ENCODE measurements around the gene CRACR2B.
A peak's percentile ranks its signal among the peaks of the same experiment; 100 is the strongest.

The CRACR2B gene

DNA sequence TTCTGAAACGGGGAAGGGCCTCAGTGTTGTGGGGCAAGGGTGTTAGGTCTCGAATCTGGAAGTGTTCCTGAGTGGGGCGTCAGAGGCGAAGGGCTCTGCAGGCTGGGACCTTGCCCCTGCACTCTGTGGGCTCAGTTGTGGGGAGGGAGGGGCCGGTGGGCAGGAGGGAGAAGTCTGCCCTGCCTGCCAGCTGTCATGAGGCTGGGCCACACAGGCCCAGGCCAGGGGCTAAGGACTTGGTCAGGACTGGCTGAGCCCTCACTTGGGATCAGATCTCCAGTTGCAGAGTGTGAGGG is at the start of gene CRACR2B:
Gene CRACR2B (plus strand): TSS at position 23 of the 296 bp plus-strand sequence. CDS start 689 bp downstream, outside the sequence.
- H3K4me3 ChIP-seq (ENCODE audit: low read depth, low read length): peak within 1 kb of the TSS; percentile 70
- TF ChIP-seq, protein P1, sequence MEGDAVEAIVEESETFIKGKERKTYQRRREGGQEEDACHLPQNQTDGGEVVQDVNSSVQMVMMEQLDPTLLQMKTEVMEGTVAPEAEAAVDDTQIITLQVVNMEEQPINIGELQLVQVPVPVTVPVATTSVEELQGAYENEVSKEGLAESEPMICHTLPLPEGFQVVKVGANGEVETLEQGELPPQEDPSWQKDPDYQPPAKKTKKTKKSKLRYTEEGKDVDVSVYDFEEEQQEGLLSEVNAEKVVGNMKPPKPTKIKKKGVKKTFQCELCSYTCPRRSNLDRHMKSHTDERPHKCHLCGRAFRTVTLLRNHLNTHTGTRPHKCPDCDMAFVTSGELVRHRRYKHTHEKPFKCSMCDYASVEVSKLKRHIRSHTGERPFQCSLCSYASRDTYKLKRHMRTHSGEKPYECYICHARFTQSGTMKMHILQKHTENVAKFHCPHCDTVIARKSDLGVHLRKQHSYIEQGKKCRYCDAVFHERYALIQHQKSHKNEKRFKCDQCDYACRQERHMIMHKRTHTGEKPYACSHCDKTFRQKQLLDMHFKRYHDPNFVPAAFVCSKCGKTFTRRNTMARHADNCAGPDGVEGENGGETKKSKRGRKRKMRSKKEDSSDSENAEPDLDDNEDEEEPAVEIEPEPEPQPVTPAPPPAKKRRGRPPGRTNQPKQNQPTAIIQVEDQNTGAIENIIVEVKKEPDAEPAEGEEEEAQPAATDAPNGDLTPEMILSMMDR (IDR thresholded peaks at IDR 0.05; ENCODE audit: low read depth, low read length, missing control alignments): no peak
- no peak for DNase-seq (ENCODE audit: low read depth)

DNA sequence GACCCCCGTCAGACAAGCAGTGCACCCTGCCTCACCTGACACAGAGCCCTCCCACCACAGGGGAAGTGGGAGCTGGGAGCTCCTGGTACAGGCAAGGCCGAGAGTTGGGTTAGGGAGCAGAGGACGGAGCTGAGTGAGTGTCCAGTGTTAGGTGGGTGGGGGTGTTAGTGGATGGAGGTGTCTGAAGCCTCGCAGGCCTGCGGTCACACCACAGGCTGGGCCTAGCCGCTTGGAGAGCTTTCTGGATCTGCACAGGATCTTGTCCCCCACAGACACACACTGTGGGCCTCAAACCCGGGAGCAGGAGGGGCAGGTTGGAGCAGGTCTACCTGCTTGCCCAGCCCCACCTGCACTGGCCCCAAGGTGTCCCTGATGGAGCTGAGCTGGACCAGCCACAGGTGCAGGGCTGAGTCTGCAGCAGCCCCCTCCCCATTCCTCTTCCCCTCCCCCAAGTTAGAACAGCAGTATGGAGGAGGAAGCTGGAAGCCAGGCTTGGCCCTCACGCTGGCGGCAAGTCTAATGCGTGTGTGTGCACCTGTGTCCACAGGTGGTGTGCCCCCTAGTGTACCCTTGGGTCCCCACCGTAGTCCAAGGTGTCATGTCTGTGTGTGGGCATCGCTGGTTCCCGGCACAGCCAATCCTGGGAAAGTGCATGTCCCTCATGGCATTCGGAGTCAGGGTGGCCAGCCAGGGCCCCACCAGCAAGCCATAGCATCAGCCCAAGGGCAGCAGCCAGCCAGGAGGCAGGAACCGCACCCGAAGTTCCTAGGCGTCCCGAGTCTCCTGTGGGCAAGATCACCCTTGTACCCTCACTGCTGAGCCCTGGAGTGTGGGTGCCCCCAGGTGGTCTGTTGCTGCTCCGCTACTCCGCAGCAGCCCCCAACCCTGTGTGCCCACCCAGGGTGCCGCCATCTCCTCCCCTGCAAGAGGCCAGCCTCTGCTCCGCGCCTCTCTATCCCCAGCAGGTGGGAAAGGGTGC is 48.5 kb upstream of the CRACR2B start:
- no peak for DNase-seq (ENCODE audit: low read depth)
- H3K4me3 ChIP-seq (ENCODE audit: low read depth, low read length): no peak overlapping the region
- TF ChIP-seq, protein P1 (IDR thresholded peaks at IDR 0.05; ENCODE audit: low read depth, low read length, missing control alignments): no peak

- no peak overlapping the region for H3K4me3 ChIP-seq (ENCODE audit: low read depth, low read length)
- TF ChIP-seq, protein P1 (IDR thresholded peaks at IDR 0.05; ENCODE audit: low read depth, low read length, missing control alignments): no peak
- no peak for DNase-seq (ENCODE audit: low read depth)
These were observed 47.7 kb upstream of the CRACR2B start for GRCh38 chr11:779955-780532.

DNA sequence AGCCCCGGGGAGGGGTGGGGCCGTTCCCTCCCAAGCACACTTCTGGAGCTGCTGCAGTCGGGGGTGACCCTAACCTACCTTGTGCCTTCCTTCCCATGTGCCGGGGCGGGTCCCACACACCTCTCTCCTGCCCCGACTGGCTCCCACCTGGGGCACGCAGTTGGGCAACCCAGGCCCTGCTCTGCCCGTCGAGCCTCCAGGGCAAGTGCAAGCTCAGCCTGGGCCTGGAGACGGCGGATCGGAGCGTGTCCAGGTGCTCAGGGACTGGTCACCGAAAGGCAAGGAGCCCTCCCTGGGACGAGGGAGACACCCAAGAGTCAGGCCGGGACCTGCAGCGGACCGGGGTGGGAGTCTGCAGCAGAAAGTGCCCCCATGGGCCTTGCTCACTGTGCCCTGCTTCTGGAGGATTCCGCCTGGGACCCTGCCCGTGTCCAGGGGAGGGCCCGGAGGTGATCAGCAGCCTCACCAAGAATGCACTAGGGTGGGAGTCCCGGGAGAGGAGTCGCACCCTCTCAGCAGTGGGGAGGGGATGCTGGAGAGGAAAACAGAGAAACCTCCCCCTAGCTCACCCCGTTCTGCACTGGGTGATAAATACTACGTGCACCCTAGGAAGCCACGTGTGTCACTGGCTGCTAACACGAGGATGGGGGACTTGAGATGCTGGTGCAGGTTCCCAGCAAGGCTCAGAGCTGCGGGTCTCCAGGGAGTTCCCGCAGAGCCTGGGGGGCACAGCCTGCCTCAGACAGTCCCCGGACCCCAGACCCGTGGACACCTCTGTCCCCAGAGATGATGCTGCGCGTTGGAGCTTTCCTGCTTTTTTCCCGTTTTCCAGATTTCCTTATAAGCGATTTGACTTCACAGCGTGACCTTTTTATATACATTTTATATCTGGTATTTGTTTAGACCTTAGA is 45.2 kb upstream of the CRACR2B start:
- H3K4me3 ChIP-seq (ENCODE audit: low read depth, low read length): no peak overlapping the region
- DNase-seq (ENCODE audit: low read depth): no peak
- TF ChIP-seq, protein P1 (IDR thresholded peaks at IDR 0.05; ENCODE audit: low read depth, low read length, missing control alignments): no peak

GRCh38 chr11:783581-784015 is 44.1 kb upstream of the CRACR2B start:
- H3K4me3 ChIP-seq (ENCODE audit: low read depth, low read length): no peak overlapping the region
- DNase-seq (ENCODE audit: low read depth): no peak
- TF ChIP-seq, protein P1 (IDR thresholded peaks at IDR 0.05; ENCODE audit: low read depth, low read length, missing control alignments): no peak

GRCh38 chr11:786235-787083 is 41.3 kb upstream of the CRACR2B start:
- no peak for DNase-seq (ENCODE audit: low read depth)
- TF ChIP-seq, protein P1 (IDR thresholded peaks at IDR 0.05; ENCODE audit: low read depth, low read length, missing control alignments): no peak
- H3K4me3 ChIP-seq (ENCODE audit: low read depth, low read length): no peak overlapping the region

All from GM12864 (cell line).